ENCODE measurements around the gene STRADA. TPM values are rescaled to one million over a fixed set of nuclear protein-coding genes. Genes with fewer than 3 reads are reported as not detected.
A peak's percentile ranks its signal among the peaks of the same experiment; 100 is the strongest.

Gene STRADA
- total and polyA plus RNA-seq, 2 experiments from 2014 or later = 18.0 to 28.8 TPM

GRCh38 chr17:63692195-63692816, 49.3 kb downstream of the STRADA start:
- H3K4me3 ChIP-seq = no peak overlapping the region
- DNase-seq (ENCODE audit: low spot score) (no peak), ATAC-seq (no peak)
- H3K9me3 Mint-ChIP-seq = no peaks in the 10 kb centered on the region
- no peak overlapping the region for H3K4me2 ChIP-seq
- H3K27ac Mint-ChIP-seq = no peak overlapping the region
- H3K36me3 Mint-ChIP-seq (ENCODE audit: low read depth) = peaks cover 23% of the 10 kb centered on the region
- no peak overlapping the region for H3K4me3 Mint-ChIP-seq
- no peaks in the 10 kb centered on the region for H3K27me3 ChIP-seq (ENCODE audit: insufficient read depth)
- no peaks in the 10 kb centered on the region for H3K9me2 ChIP-seq (ENCODE audit: insufficient read depth)
- peaks cover 13% of the 10 kb centered on the region for H3K27me3 Mint-ChIP-seq (ENCODE audit: insufficient read depth, low read depth, poor library complexity)
- no peak overlapping the region for H2AFZ ChIP-seq
- no peaks in the 10 kb centered on the region for H3K79me2 ChIP-seq (replicated peaks; ENCODE audit: insufficient read depth)
- peaks cover 26% of the 10 kb centered on the region; the same call in 2 of the 3 replicates for H3K4me1 Mint-ChIP-seq
- H4K20me1 ChIP-seq (replicated peaks; ENCODE audit: insufficient read depth) = no peaks in the 10 kb centered on the region
- no peak overlapping the region for H3K27ac ChIP-seq (ENCODE audit: low read depth)
- peaks cover 5% of the 10 kb centered on the region; the same call in 1 of the 2 replicates for H3K4me1 ChIP-seq (ENCODE audit: insufficient read depth)
- H3F3A ChIP-seq (replicated peaks; ENCODE audit: low read depth) = peaks cover 11% of the 10 kb centered on the region
- no peaks in the 10 kb centered on the region for H3K36me3 ChIP-seq (ENCODE audit: insufficient read depth)
- TF ChIP-seq ZNF462 (CRISPR knock-in tag; IDR thresholded peaks at IDR 0.05) (no peak), CTCF (conservative IDR thresholded peaks at IDR 0.05; ENCODE audit: low read depth in 2 of 2) (0 out of 4 replicates have a peak, but pooled peaks of 1 of the 2 experiments have one; percentile 12)

- no peaks in the 10 kb centered on the region for H3K4me1 ChIP-seq (ENCODE audit: insufficient read depth)
- ATAC-seq (no peak), DNase-seq (ENCODE audit: low spot score) (no peak)
- no peak overlapping the region for H2AFZ ChIP-seq
- no peak overlapping the region for H3K27ac ChIP-seq (ENCODE audit: low read depth)
- H3K27me3 ChIP-seq (ENCODE audit: insufficient read depth) = no peaks in the 10 kb centered on the region
- no peaks in the 10 kb centered on the region for H3K79me2 ChIP-seq (replicated peaks; ENCODE audit: insufficient read depth)
- no peaks in the 10 kb centered on the region; the same call in 1 of the 2 replicates for H4K20me1 ChIP-seq (replicated peaks; ENCODE audit: insufficient read depth)
- Mint-ChIP-seq H3K27ac (no peak overlapping the region), H3K27me3 (ENCODE audit: insufficient read depth, low read depth, poor library complexity) (peaks cover 10% of the 10 kb centered on the region), H3K4me3 (no peak overlapping the region), H3K9me3 (no peaks in the 10 kb centered on the region), H3K4me1 (peaks cover 4% of the 10 kb centered on the region; the same call in 2 of the 3 replicates), H3K36me3 (ENCODE audit: low read depth) (peaks cover 10% of the 10 kb centered on the region; the same call in 1 of the 3 replicates)
- no peaks in the 10 kb centered on the region; the same call in 1 of the 2 replicates for H3F3A ChIP-seq (replicated peaks; ENCODE audit: low read depth)
- no peaks in the 10 kb centered on the region for H3K9me2 ChIP-seq (ENCODE audit: insufficient read depth)
- no peak overlapping the region for H3K4me2 ChIP-seq
- peaks cover 4% of the 10 kb centered on the region; the same call in 1 of the 2 replicates for H3K36me3 ChIP-seq (ENCODE audit: insufficient read depth)
- H3K4me3 ChIP-seq = no peak overlapping the region
- TF ChIP-seq ZNF114 (CRISPR knock-in tag; IDR thresholded peaks at IDR 0.05) = no peak
- no peak for TF ChIP-seq POLR2AphosphoS5 (IDR thresholded peaks at IDR 0.05; ENCODE audit: low read depth)
Measured at GRCh38 chr17:63689479-63689878, 52.1 kb downstream of the STRADA start.
